CD4-positive, alpha-beta memory T cell (primary cell): ENCODE data around the gene FAP. TPM values are rescaled to one million over a fixed set of nuclear protein-coding genes. Genes with fewer than 3 reads are reported as not detected.

Experiments used
- CTCF ChIA-PET: fragments of 350-600 bp; sonication (Branson Sonifier 250); formaldehyde crosslinking; loops from one replicate; lab custom pipeline; 2021; ENCODE audit warnings: inconsistent platforms; ENCODE audit not compliant: partially characterized antibody; lab: Charles Lee
- POLR2A ChIA-PET: fragments of 350-600 bp; sonication (Branson Sonifier 250); formaldehyde crosslinking; loops from one replicate; lab custom pipeline; 2021; ENCODE audit not compliant: partially characterized antibody; lab: Charles Lee
- DNase-seq, 5 donors: peaks; one replicate each; pipeline versions ENCODE4 v3.0.0 to v3.0.0-alpha.2; 2020 to 2022; ENCODE audit warnings: mixed read lengths in 1 of 5
- H3K27ac ChIP-seq: one replicate; pipeline ENCODE4 v1.7.0; 2013; ENCODE audit warnings: low read depth, low read length
- H3K27me3 ChIP-seq: 2 replicates; pipeline ENCODE4 v1.7.0; 2013; ENCODE audit warnings: mild to moderate bottlenecking, low read length, moderate library complexity; ENCODE audit not compliant: insufficient read depth
- H3K36me3 ChIP-seq: 2 replicates; pipeline ENCODE4 v1.7.0; 2013; ENCODE audit warnings: mild to moderate bottlenecking, low read length, moderate library complexity; ENCODE audit not compliant: insufficient read depth
- H3K4me1 ChIP-seq: 2 replicates; pipeline ENCODE4 v1.7.0; 2013; ENCODE audit warnings: mild to moderate bottlenecking, low read length, moderate library complexity; ENCODE audit not compliant: insufficient read depth
- H3K4me3 ChIP-seq, 2 donors: one replicate each; pipeline ENCODE4 v1.7.0; 2013; ENCODE audit warnings: low read length in 2 of 2, mild to moderate bottlenecking in 1 of 2
- H3K9me3 ChIP-seq, 2 donors: one replicate each; pipeline ENCODE4 v1.7.0; 2013; ENCODE audit warnings: low read length in 2 of 2, control low read depth in 1 of 2; ENCODE audit not compliant: control insufficient read depth in 1 of 2
- H3K27ac Mint-ChIP-seq, 7 donors: one replicate each; pipeline ENCODE4 v1.8.0; 2020 to 2021; ENCODE audit warnings: mixed read lengths in 7 of 7, mild to moderate bottlenecking in 6 of 7, inconsistent platforms in 3 of 7, moderate library complexity in 3 of 7
- H3K27me3 Mint-ChIP-seq, 2 donors: one replicate each; pipeline ENCODE4 v1.8.0; 2020 to 2021; ENCODE audit warnings: mixed read lengths in 2 of 2
- H3K36me3 Mint-ChIP-seq, 2 donors: one replicate each; pipeline ENCODE4 v1.8.0; 2020 to 2021; ENCODE audit warnings: mixed read lengths in 2 of 2, inconsistent platforms in 1 of 2, mild to moderate bottlenecking in 1 of 2
- H3K4me1 Mint-ChIP-seq, 4 donors: one replicate each; pipeline ENCODE4 v1.8.0; 2020 to 2021; ENCODE audit warnings: mixed read lengths in 4 of 4, mild to moderate bottlenecking in 1 of 4
- H3K4me3 Mint-ChIP-seq, 8 donors: one replicate each; pipeline ENCODE4 v1.8.0; 2020 to 2021; ENCODE audit warnings: mixed read lengths in 8 of 8, mild to moderate bottlenecking in 7 of 8, moderate library complexity in 6 of 8, inconsistent platforms in 3 of 8
- H3K9me3 Mint-ChIP-seq, 8 donors: one replicate each; pipeline ENCODE4 v1.8.0; 2020 to 2021; ENCODE audit warnings: mixed read lengths in 8 of 8, mild to moderate bottlenecking in 5 of 8, inconsistent platforms in 3 of 8, moderate library complexity in 1 of 8
- intact Hi-C: fragments of 100-400 bp; cut with micrococcal nuclease; formaldehyde crosslinking; loops from one replicate; pipeline ENCODE4 v1.15.1; 2023
- polyA plus RNA-seq, 2 donors: library from polyadenylated mRNA; unstranded; fragments of 300-500 nt; fragmentation: Illumina TruSeq; gene quantifications; one replicate each; pipeline ENCODE4 v1.2.3, GENCODE V29; 2021
- total RNA-seq, 2 experiments: library from RNA; stranded (reverse); gene quantifications; one replicate each; pipeline ENCODE4 v1.2.3, GENCODE V29; 2021

The FAP gene
- total and polyA plus RNA-seq, 4 experiments from 2014 or later: not detected

- Histone ChIP-seq H3K27me3 (no peaks in the 10 kb centered on the region), H3K9me3 (no peaks in the 10 kb centered on the region), H3K4me1 (no peaks in the 10 kb centered on the region), H3K27ac (no peak overlapping the region), H3K36me3 (no peaks in the 10 kb centered on the region), H3K4me3 (no peak overlapping the region)
- Mint-ChIP-seq H3K27ac (no peak overlapping the region), H3K27me3 (peaks cover 4 to 5% of the 10 kb centered on the region in 2 donors), H3K4me3 (no peak overlapping the region), H3K9me3 (no peaks in the 10 kb centered on the region), H3K4me1 (no peaks in the 10 kb centered on the region), H3K36me3 (no peaks in the 10 kb centered on the region)
- ChIA-PET CTCF (interaction anchor here (3.4 kb wide), 1 partner anchor 8 kb away, joined by 17 read pairs; no protein-coding TSS in a partner anchor), POLR2A (no interaction called here)
- intact Hi-C loops: no loop called here
- DNase-seq: no peak
Measured at GRCh38 chr2:162212366-162212765, 30.9 kb downstream of the FAP start.

DNA sequence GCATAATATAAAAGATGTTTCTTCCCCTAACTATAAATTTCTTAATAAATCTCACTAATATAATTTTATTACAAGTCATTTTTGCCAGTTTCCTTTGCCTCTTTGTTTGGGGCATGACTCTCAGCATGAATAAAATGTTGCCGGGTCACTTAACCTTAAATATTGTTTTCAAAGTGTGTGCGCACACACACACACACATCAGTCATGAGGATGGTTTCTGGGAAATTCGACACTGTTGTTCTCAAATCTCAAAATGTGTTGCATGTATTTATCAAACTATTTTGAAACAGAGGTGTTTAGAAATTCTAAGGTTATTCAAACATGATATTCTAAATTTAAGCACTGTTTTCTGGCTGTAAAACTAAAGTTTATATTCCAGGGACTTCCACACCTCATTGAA is 31.5 kb downstream of the FAP start:
- H3K27me3 Mint-ChIP-seq: peaks cover 1 to 4% of the 10 kb centered on the region in 2 donors
- Histone ChIP-seq H3K4me3 (no peak overlapping the region), H3K27me3 (no peaks in the 10 kb centered on the region), H3K36me3 (no peaks in the 10 kb centered on the region), H3K27ac (no peak overlapping the region), H3K9me3 (no peaks in the 10 kb centered on the region), H3K4me1 (no peaks in the 10 kb centered on the region)
- H3K27ac Mint-ChIP-seq: no peak overlapping the region
- POLR2A ChIA-PET: no interaction called here
- CTCF ChIA-PET: interaction anchor here (0.7 to 3.4 kb wide), 2 partner anchors 9 to 22 kb away, joined by 3 to 17 read pairs; no protein-coding TSS in a partner anchor
- no peak overlapping the region for H3K4me3 Mint-ChIP-seq
- no peaks in the 10 kb centered on the region for H3K4me1 Mint-ChIP-seq
- H3K9me3 Mint-ChIP-seq: no peaks in the 10 kb centered on the region
- H3K36me3 Mint-ChIP-seq: no peaks in the 10 kb centered on the region
- intact Hi-C loops: no loop called here
- no peak for DNase-seq

GRCh38 chr2:162210385-162210784 is 32.9 kb downstream of the FAP start:
- H3K27me3 ChIP-seq: no peaks in the 10 kb centered on the region
- Mint-ChIP-seq H3K9me3 (no peaks in the 10 kb centered on the region), H3K36me3 (no peaks in the 10 kb centered on the region), H3K4me3 (no peak overlapping the region), H3K27ac (no peak overlapping the region), H3K4me1 (no peaks in the 10 kb centered on the region), H3K27me3 (peaks cover 0 to 1% of the 10 kb centered on the region in 2 donors)
- no peak overlapping the region for H3K4me3 ChIP-seq
- H3K36me3 ChIP-seq: no peaks in the 10 kb centered on the region
- no peak for DNase-seq
- POLR2A ChIA-PET: no interaction called here
- H3K9me3 ChIP-seq: no peaks in the 10 kb centered on the region
- intact Hi-C loops: no loop called here
- H3K27ac ChIP-seq: no peak overlapping the region
- CTCF ChIA-PET: interaction anchor here (3.4 kb wide), 1 partner anchor 10 kb away, joined by 17 read pairs; no protein-coding TSS in a partner anchor
- no peaks in the 10 kb centered on the region for H3K4me1 ChIP-seq

DNA sequence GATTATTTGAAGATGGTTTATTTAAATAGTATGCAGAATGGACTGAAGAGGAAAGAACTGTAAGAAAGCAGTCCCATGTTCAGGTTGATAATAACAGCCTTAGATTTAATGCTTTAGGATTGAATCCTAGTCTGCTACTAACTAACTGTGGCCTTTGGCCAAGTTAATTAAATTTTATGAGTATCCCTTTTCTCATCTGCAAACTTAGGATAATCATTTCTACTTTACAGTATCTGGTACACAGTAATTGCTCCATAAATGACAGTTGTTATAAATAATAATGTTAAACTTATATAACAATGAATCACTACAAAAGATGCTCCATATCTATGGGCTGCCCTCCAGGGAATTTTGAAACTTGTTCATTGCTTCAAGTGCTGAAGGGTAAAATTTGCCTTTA is 41.0 kb downstream of the FAP start:
- Histone ChIP-seq H3K4me3 (no peak overlapping the region), H3K36me3 (no peaks in the 10 kb centered on the region), H3K9me3 (no peaks in the 10 kb centered on the region), H3K27ac (no peak overlapping the region), H3K27me3 (no peaks in the 10 kb centered on the region), H3K4me1 (no peaks in the 10 kb centered on the region)
- intact Hi-C loops: no loop called here
- no peak overlapping the region for H3K4me3 Mint-ChIP-seq
- H3K27ac Mint-ChIP-seq: no peak overlapping the region
- ChIA-PET POLR2A (no interaction called here), CTCF (no interaction called here)
- no peaks in the 10 kb centered on the region for H3K36me3 Mint-ChIP-seq
- H3K4me1 Mint-ChIP-seq: no peaks in the 10 kb centered on the region
- no peaks in the 10 kb centered on the region for H3K9me3 Mint-ChIP-seq
- no peak for DNase-seq
- H3K27me3 Mint-ChIP-seq: peaks cover 6 to 16% of the 10 kb centered on the region in 2 donors

GRCh38 chr2:162200636-162201035 is 42.6 kb downstream of the FAP start:
- no peak for DNase-seq
- H3K27ac Mint-ChIP-seq: no peak overlapping the region
- CTCF ChIA-PET: no interaction called here
- peaks cover 12 to 22% of the 10 kb centered on the region in 2 donors for H3K27me3 Mint-ChIP-seq
- Histone ChIP-seq H3K4me1 (no peaks in the 10 kb centered on the region), H3K36me3 (no peaks in the 10 kb centered on the region), H3K27me3 (no peaks in the 10 kb centered on the region), H3K4me3 (no peak overlapping the region), H3K9me3 (no peaks in the 10 kb centered on the region), H3K27ac (no peak overlapping the region)
- H3K4me1 Mint-ChIP-seq: no peaks in the 10 kb centered on the region
- H3K9me3 Mint-ChIP-seq: no peaks in the 10 kb centered on the region
- intact Hi-C loops: no loop called here
- no peak overlapping the region for H3K4me3 Mint-ChIP-seq
- H3K36me3 Mint-ChIP-seq: no peaks in the 10 kb centered on the region
- POLR2A ChIA-PET: no interaction called here

DNA sequence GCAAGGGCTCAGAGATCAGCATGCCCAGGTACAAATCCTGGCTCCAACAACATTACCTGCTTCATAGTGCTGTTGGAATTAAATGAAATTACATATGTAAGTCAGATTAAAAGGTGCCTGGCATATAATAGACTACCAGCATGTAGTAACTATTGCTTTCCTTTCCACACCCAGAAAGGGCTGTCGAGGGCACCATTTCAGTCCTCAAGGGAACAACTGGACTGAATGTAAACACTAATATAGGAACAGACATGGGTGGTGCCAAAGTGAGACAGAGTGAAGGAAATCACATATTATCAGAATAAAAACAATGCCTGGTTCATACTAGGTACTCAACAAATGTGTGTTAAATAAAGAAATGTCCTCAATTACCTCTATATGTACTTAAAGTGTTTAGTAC is 43.3 kb downstream of the FAP start:
- Histone ChIP-seq H3K27me3 (no peaks in the 10 kb centered on the region), H3K4me1 (no peaks in the 10 kb centered on the region), H3K9me3 (no peaks in the 10 kb centered on the region), H3K36me3 (no peaks in the 10 kb centered on the region), H3K27ac (no peak overlapping the region), H3K4me3 (no peak overlapping the region)
- DNase-seq: no peak
- H3K4me1 Mint-ChIP-seq: no peaks in the 10 kb centered on the region
- H3K27me3 Mint-ChIP-seq: peaks cover 12 to 24% of the 10 kb centered on the region in 2 donors
- intact Hi-C loops: no loop called here
- no peak overlapping the region for H3K27ac Mint-ChIP-seq
- ChIA-PET POLR2A (no interaction called here), CTCF (no interaction called here)
- no peaks in the 10 kb centered on the region for H3K36me3 Mint-ChIP-seq
- no peak overlapping the region for H3K4me3 Mint-ChIP-seq
- H3K9me3 Mint-ChIP-seq: no peaks in the 10 kb centered on the region

- no peaks in the 10 kb centered on the region for H3K4me1 ChIP-seq
- H3K27me3 Mint-ChIP-seq: peaks cover 12 to 29% of the 10 kb centered on the region in 2 donors
- no peaks in the 10 kb centered on the region for H3K27me3 ChIP-seq
- no peak overlapping the region for H3K4me3 ChIP-seq
- POLR2A ChIA-PET: no interaction called here
- no peak overlapping the region for H3K27ac ChIP-seq
- no peaks in the 10 kb centered on the region for H3K9me3 ChIP-seq
- H3K9me3 Mint-ChIP-seq: no peaks in the 10 kb centered on the region
- CTCF ChIA-PET: interaction anchor here (1.1 kb wide), 1 partner anchor 21 kb away, joined by 3 read pairs; no protein-coding TSS in a partner anchor
- H3K4me3 Mint-ChIP-seq: no peak overlapping the region
- DNase-seq: no peak
- no peaks in the 10 kb centered on the region for H3K4me1 Mint-ChIP-seq
- H3K36me3 Mint-ChIP-seq: no peaks in the 10 kb centered on the region
- H3K36me3 ChIP-seq: no peaks in the 10 kb centered on the region
- intact Hi-C loops: no loop called here
- no peak overlapping the region for H3K27ac Mint-ChIP-seq
Measured at GRCh38 chr2:162198239-162198638, 45.0 kb downstream of the FAP start.
